ENCODE data around the gene IGLON5. TPM values are rescaled to one million over a fixed set of nuclear protein-coding genes. Genes with fewer than 3 reads are reported as not detected.

Gene IGLON5
- total and polyA plus RNA-seq, 2 experiments from 2014 or later = 5.0 to 29.1 TPM

DNA sequence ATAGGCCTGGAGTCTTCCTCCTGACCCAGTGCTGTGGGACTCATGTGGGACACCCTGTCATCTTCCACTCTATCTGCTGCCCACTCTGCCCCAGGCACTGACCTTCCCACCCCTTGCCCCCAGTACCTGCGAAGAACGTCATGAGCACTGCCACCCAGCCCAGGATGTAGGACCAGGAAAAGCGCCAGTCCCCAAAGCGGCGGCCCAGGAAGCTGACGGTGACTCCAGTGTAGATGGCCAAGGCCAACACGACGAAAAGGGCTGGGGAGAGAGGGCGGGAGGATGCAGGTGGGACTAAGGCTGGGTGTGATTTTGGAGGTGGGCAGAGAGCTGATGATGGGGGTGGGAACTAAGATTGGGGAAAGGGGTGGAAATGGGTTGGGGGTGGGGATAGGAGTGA, 68.9 kb downstream of the IGLON5 start:
- no peaks in the 10 kb centered on the region for H3F3A ChIP-seq (replicated peaks; ENCODE audit: low read depth)
- no peak overlapping the region for H3K4me3 ChIP-seq
- no peak for ATAC-seq
- no peak overlapping the region for H3K27ac Mint-ChIP-seq
- no peaks in the 10 kb centered on the region for H3K27me3 ChIP-seq (ENCODE audit: insufficient read depth)
- H3K9me3 Mint-ChIP-seq = peaks cover 28% of the 10 kb centered on the region
- peaks cover 3% of the 10 kb centered on the region for H3K27me3 Mint-ChIP-seq (ENCODE audit: insufficient read depth, low read depth, poor library complexity)
- no peaks in the 10 kb centered on the region for H3K4me1 Mint-ChIP-seq
- no peak for DNase-seq (ENCODE audit: low spot score)
- no peaks in the 10 kb centered on the region for H3K9me2 ChIP-seq (ENCODE audit: insufficient read depth)
- no peak overlapping the region for H3K4me2 ChIP-seq
- no peak overlapping the region for H3K4me3 Mint-ChIP-seq
- no peak overlapping the region for H2AFZ ChIP-seq
- peaks cover 12% of the 10 kb centered on the region; the same call in 2 of the 3 replicates for H3K36me3 Mint-ChIP-seq (ENCODE audit: low read depth)
- H3K36me3 ChIP-seq (ENCODE audit: insufficient read depth) = peaks cover 5% of the 10 kb centered on the region; the same call in 1 of the 2 replicates
- no peak for TF ChIP-seq STAT1 (IDR thresholded peaks at IDR 0.05; ENCODE audit: unreplicated experiment)
- TF ChIP-seq CREB1 (CRISPR knock-in tag; IDR thresholded peaks at IDR 0.05; ENCODE audit: low read depth) = no peak
- TF ChIP-seq NANOG (IDR thresholded peaks at IDR 0.05; ENCODE audit: borderline replicate concordance) = no peak
- no peak for TF ChIP-seq EZH2phosphoT487 (IDR thresholded peaks at IDR 0.05; ENCODE audit: unreplicated experiment)
- TF ChIP-seq ZNF114 (CRISPR knock-in tag; IDR thresholded peaks at IDR 0.05) = no peak
- TF ChIP-seq ZNF331 (CRISPR knock-in tag; IDR thresholded peaks at IDR 0.05; ENCODE audit: low read depth) = no peak
- no peaks in the 10 kb centered on the region for H3K4me1 ChIP-seq (ENCODE audit: insufficient read depth)
- H3K79me2 ChIP-seq (replicated peaks; ENCODE audit: insufficient read depth) = no peaks in the 10 kb centered on the region
- H4K20me1 ChIP-seq (replicated peaks; ENCODE audit: insufficient read depth) = no peaks in the 10 kb centered on the region
- no peak overlapping the region for H3K27ac ChIP-seq (ENCODE audit: low read depth)

Other genes with a start within 250 kb of the IGLON5 start
- 1.1 and 5.7 TPM in 2 replicates for gene KLK13, start 246.6 kb upstream of the IGLON5 start, total RNA-seq (2014; rRNA removed; shearing (Covaris generic))
- gene KLK13, start 246.6 kb upstream of the IGLON5 start, polyA plus RNA-seq (2016; fragmentation: Nextera tagmentation; extraction: Ambion mirVana) = 3.6 and 4.5 TPM in 2 replicates
- gene KLK14, start 228.8 kb upstream of the IGLON5 start, total RNA-seq (2014; rRNA removed; shearing (Covaris generic)) = not detected in 2 replicates
- gene KLK14, start 228.8 kb upstream of the IGLON5 start, polyA plus RNA-seq (2016; fragmentation: Nextera tagmentation; extraction: Ambion mirVana) = 0.42 and 0.52 TPM in 2 replicates
- gene CTU1, start 203.2 kb upstream of the IGLON5 start, total RNA-seq (2014; rRNA removed; shearing (Covaris generic)) = 15.6 and 18.8 TPM in 2 replicates
- gene CTU1, start 203.2 kb upstream of the IGLON5 start, polyA plus RNA-seq (2016; fragmentation: Nextera tagmentation; extraction: Ambion mirVana) = 3.7 and 11.0 TPM in 2 replicates
- gene SIGLEC9, start 186.7 kb upstream of the IGLON5 start, total RNA-seq (2014; rRNA removed; shearing (Covaris generic)) = not detected in 2 replicates
- gene SIGLEC9, start 186.7 kb upstream of the IGLON5 start, polyA plus RNA-seq (2016; fragmentation: Nextera tagmentation; extraction: Ambion mirVana) = not detected in 2 replicates
- gene SIGLEC7, start 169.3 kb upstream of the IGLON5 start, total RNA-seq (2014; rRNA removed; shearing (Covaris generic)) = not detected in 2 replicates
- not detected in 2 replicates for gene SIGLEC7, start 169.3 kb upstream of the IGLON5 start, polyA plus RNA-seq (2016; fragmentation: Nextera tagmentation; extraction: Ambion mirVana)
- 0.12 and 0.45 TPM in 2 replicates for gene CD33, start 86.6 kb upstream of the IGLON5 start, total RNA-seq (2014; rRNA removed; shearing (Covaris generic))
- 0.30 TPM in 1 of 2 replicates, not detected in the other for gene CD33, start 86.6 kb upstream of the IGLON5 start, polyA plus RNA-seq (2016; fragmentation: Nextera tagmentation; extraction: Ambion mirVana)
- not detected in 2 replicates for gene SIGLECL1, start 60.6 kb upstream of the IGLON5 start, total RNA-seq (2014; rRNA removed; shearing (Covaris generic))
- gene SIGLECL1, start 60.6 kb upstream of the IGLON5 start, polyA plus RNA-seq (2016; fragmentation: Nextera tagmentation; extraction: Ambion mirVana) = not detected in 2 replicates
- 8.5 and 10.4 TPM in 2 replicates for gene VSIG10L, start 30.5 kb downstream of the IGLON5 start, total RNA-seq (2014; rRNA removed; shearing (Covaris generic))
- 9.6 and 9.8 TPM in 2 replicates for gene VSIG10L, start 30.5 kb downstream of the IGLON5 start, polyA plus RNA-seq (2016; fragmentation: Nextera tagmentation; extraction: Ambion mirVana)
- 37.3 and 42.3 TPM in 2 replicates for gene ETFB, start 54.7 kb downstream of the IGLON5 start, total RNA-seq (2014; rRNA removed; shearing (Covaris generic))
- gene ETFB, start 54.7 kb downstream of the IGLON5 start, polyA plus RNA-seq (2016; fragmentation: Nextera tagmentation; extraction: Ambion mirVana) = 59.3 and 63.4 TPM in 2 replicates
- not detected in 2 replicates for gene CLDND2, start 57.4 kb downstream of the IGLON5 start, total RNA-seq (2014; rRNA removed; shearing (Covaris generic))
- gene CLDND2, start 57.4 kb downstream of the IGLON5 start, polyA plus RNA-seq (2016; fragmentation: Nextera tagmentation; extraction: Ambion mirVana) = 7.7 and 12.1 TPM in 2 replicates
- gene NKG7, start 61.0 kb downstream of the IGLON5 start, total RNA-seq (2014; rRNA removed; shearing (Covaris generic)) = not detected in 2 replicates
- gene NKG7, start 61.0 kb downstream of the IGLON5 start, polyA plus RNA-seq (2016; fragmentation: Nextera tagmentation; extraction: Ambion mirVana) = not detected in 2 replicates
- gene LIM2, start 76.3 kb downstream of the IGLON5 start, total RNA-seq (2014; rRNA removed; shearing (Covaris generic)) = not detected in 2 replicates
- gene LIM2, start 76.3 kb downstream of the IGLON5 start, polyA plus RNA-seq (2016; fragmentation: Nextera tagmentation; extraction: Ambion mirVana) = not detected in 2 replicates
- 1.4 and 5.6 TPM in 2 replicates for gene C19orf84, start 78.9 kb downstream of the IGLON5 start, total RNA-seq (2014; rRNA removed; shearing (Covaris generic))
- gene C19orf84, start 78.9 kb downstream of the IGLON5 start, polyA plus RNA-seq (2016; fragmentation: Nextera tagmentation; extraction: Ambion mirVana) = 3.9 and 4.4 TPM in 2 replicates
- gene SIGLEC10, start 106.0 kb downstream of the IGLON5 start, total RNA-seq (2014; rRNA removed; shearing (Covaris generic)) = not detected in 2 replicates
- gene SIGLEC10, start 106.0 kb downstream of the IGLON5 start, polyA plus RNA-seq (2016; fragmentation: Nextera tagmentation; extraction: Ambion mirVana) = 0.47 and 0.56 TPM in 2 replicates
- gene SIGLEC8, start 146.8 kb downstream of the IGLON5 start, total RNA-seq (2014; rRNA removed; shearing (Covaris generic)) = not detected in 2 replicates
- gene SIGLEC8, start 146.8 kb downstream of the IGLON5 start, polyA plus RNA-seq (2016; fragmentation: Nextera tagmentation; extraction: Ambion mirVana) = not detected in 2 replicates
- not detected in 2 replicates for gene CEACAM18, start 166.9 kb downstream of the IGLON5 start, total RNA-seq (2014; rRNA removed; shearing (Covaris generic))
- not detected in 2 replicates for gene CEACAM18, start 166.9 kb downstream of the IGLON5 start, polyA plus RNA-seq (2016; fragmentation: Nextera tagmentation; extraction: Ambion mirVana)
- not detected in 2 replicates for gene SIGLEC12, start 190.2 kb downstream of the IGLON5 start, total RNA-seq (2014; rRNA removed; shearing (Covaris generic))
- gene SIGLEC12, start 190.2 kb downstream of the IGLON5 start, polyA plus RNA-seq (2016; fragmentation: Nextera tagmentation; extraction: Ambion mirVana) = not detected in 2 replicates
- gene SIGLEC6, start 220.0 kb downstream of the IGLON5 start, total RNA-seq (2014; rRNA removed; shearing (Covaris generic)) = 0.16 and 0.76 TPM in 2 replicates
- gene SIGLEC6, start 220.0 kb downstream of the IGLON5 start, polyA plus RNA-seq (2016; fragmentation: Nextera tagmentation; extraction: Ambion mirVana) = not detected in 2 replicates

Data from GM23338 (cell line).